Neural cell (in vitro differentiated cells): ENCODE measurements around the gene ZC3HAV1L.

ENCODE experiments used
- CTCF ChIP-seq: fragments of 450-650 bp; IDR thresholded peaks from 2 replicates; pipeline ENCODE4 v1.5.1; 2014; ENCODE audit warnings: antibody characterized with exemption, mild to moderate bottlenecking, moderate library complexity; ENCODE audit not compliant: poor library complexity, severe bottlenecking
- POLR2AphosphoS5 ChIP-seq: IDR thresholded peaks from 2 replicates; pipeline ENCODE4 v1.6.1; 2012
- SMC3 ChIP-seq: fragments of 450-650 bp; conservative IDR thresholded peaks from 2 replicates; pipeline ENCODE4 v1.6.1; 2014; ENCODE audit warnings: antibody characterized with exemption, mild to moderate bottlenecking, moderate library complexity; ENCODE audit not compliant: poor library complexity

GRCh38 chr7:139068544-139069399 is 32.9 kb upstream of the ZC3HAV1L start:
- TF ChIP-seq SMC3 (no peak), CTCF (no peak), POLR2AphosphoS5 (peak; percentile 20)
